Heart right ventricle (tissue), 16 donors: ENCODE results near the gene POLA1. TPM values are rescaled to one million over a fixed set of nuclear protein-coding genes. Genes with fewer than 3 reads are reported as not detected.

Experiments used
- ATAC-seq, 8 donors: fragments of 200-7000 bp; cut with Tn5 transposase; one replicate each; pipeline ENCODE4 v1.9.1; 2020; ENCODE audit warnings: mild to moderate bottlenecking in 8 of 8, moderate library complexity in 8 of 8, moderate number of reproducible peaks in 1 of 8
- DNase-seq, 2 donors: peaks; one replicate each; pipeline ENCODE4 v3.0.0-alpha.2; 2020
- H3K27ac ChIP-seq, 10 donors: fragments of 200-600 bp; sonication (generic) in 2 of 10; one replicate each; pipeline versions ENCODE4 v1.5.0 to v1.8.0; 2020 to 2022; ENCODE audit warnings: mild to moderate bottlenecking in 3 of 10
- H3K27me3 ChIP-seq, 7 donors: fragments of 200-600 bp; one replicate each; pipeline ENCODE4 v1.8.0; 2021 to 2022; ENCODE audit warnings: mild to moderate bottlenecking in 2 of 7
- H3K36me3 ChIP-seq, 9 donors: fragments of 200-600 bp; sonication (generic) in 1 of 9; one replicate each; pipeline versions ENCODE4 v1.5.0 to v1.8.0; 2020 to 2022; ENCODE audit warnings: mild to moderate bottlenecking in 2 of 9
- H3K4me1 ChIP-seq, 9 donors: fragments of 200-600 bp; sonication (generic) in 1 of 9; one replicate each; pipeline versions ENCODE4 v1.5.0 to v1.8.0; 2020 to 2022; ENCODE audit warnings: mild to moderate bottlenecking in 4 of 9
- H3K4me3 ChIP-seq, 10 donors: fragments of 200-600 bp; sonication (generic) in 2 of 10; one replicate each; pipeline versions ENCODE4 v1.5.0 to v1.8.0; 2020 to 2022; ENCODE audit warnings: mild to moderate bottlenecking in 7 of 10, moderate library complexity in 2 of 10
- H3K9me3 ChIP-seq, 11 donors: fragments of 200-600 bp in 10 of 11; sonication (generic) in 2 of 11; one replicate each; pipeline versions ENCODE4 v1.5.0 to v1.8.0; 2013 to 2022; ENCODE audit warnings: mild to moderate bottlenecking in 2 of 11, control low read depth in 1 of 11, moderate library complexity in 1 of 11
- CTCF ChIP-seq, 9 donors: fragments of 200-600 bp; sonication (generic) in 2 of 9; IDR thresholded peaks; one replicate each; pipeline versions ENCODE4 v1.5.0 to v1.8.0; 2021 to 2022; ENCODE audit warnings: antibody characterized with exemption in 9 of 9, mild to moderate bottlenecking in 5 of 9, moderate library complexity in 1 of 9
- WGBS, 2 donors: extraction: QIAGEN DNeasy Blood & Tissue Kit; methylation state at CpG; one replicate each; pipeline ENCODE4 v1.1.7; 2013; ENCODE audit warnings: inconsistent platforms in 1 of 2; 5-methylcytosine and 5-hydroxymethylcytosine counted together
- intact Hi-C, 10 donors: fragments of 100-400 bp; cut with DNase I; formaldehyde crosslinking; loops; one replicate each; pipeline versions ENCODE4 v1.11.1 to v1.14.2; 2022
- polyA plus RNA-seq, 2 donors: library from polyadenylated mRNA; stranded (reverse); fragments of 200-250 nt; gene quantifications; one replicate each; pipeline ENCODE4 v1.2.3, GENCODE V29; 2013
- total RNA-seq, 10 donors: library from RNA; stranded (reverse); fragmentation: NEBNext Ultra II Directional in 3 of 10; extraction: Animal tissue kit (Norgen Biotek cat#: 25700) in 3 of 10; gene quantifications; one replicate each; pipeline versions ENCODE4 v1.2.1 to v1.2.4, GENCODE V29; 2021 to 2023
- donor health status: Arrhythmogenic right ventricular cardiomyopathy.
- donor health status: ischemic (EF 13 %, LVEDD 7.1; RV severe dilation, severe dysfunction).
- donor health status: healthy with polysubstance abuse.
- donor health status: DM: no; HTN: yes; CAD: no.
- donor health status: DM: no; HTN: no; CAD: no.
- donor health status: ischemic (EF 25% LVEDD 6.9; RV normal size, moderate dysfunction).
- donor health status: ischemic (EF 25% LVEDD 5.7; RV mildly dilated, moderate dysfunction).
- donor health status: healthy.
- donor health status: DM: yes; HTN: yes; CAD: no.
- donor health status: Ischemic cardiomyopathy.
- donor health status: ischemic (EF 35%, LVEDD 5.7; RV mildly dilated, moderate dysfunction).
- donor health status: nonischemic (EF 11% LVEDD 7.7; RV severe dilation, severe dysfunction).
- donor health status: DM: yes; HTN: yes; CAD: no.
- donor health status: PGD.
- donor health status: ischemic (EF 29% LVEDD 5.4; RV normal size, mild dysfunction).
- donor health status: nonischemic (EF 23%, LVEDD 6.1; RV moderate dilation, normal function).

Gene POLA1
- total and polyA plus RNA-seq, 12 donors, result 2.6 to 8.5 (median 6.1) TPM

GRCh38 chrX:24782011-24782410, 88.3 kb downstream of the POLA1 start:
- DNase-seq (no peak), ATAC-seq (no peak)
- intact Hi-C loops, result no loop called here
- Histone ChIP-seq H3K36me3 (peaks cover 0 to 7% (median 0%) of the 10 kb centered on the region in 9 donors), H3K4me1 (no peaks in the 10 kb centered on the region), H3K4me3 (no peak overlapping the region), H3K27me3 (no peaks in the 10 kb centered on the region), H3K27ac (no peak overlapping the region), H3K9me3 (peaks cover 0 to under 1% (median 0%) of the 10 kb centered on the region in 11 donors)
- 15 to 36% methylated on average over 1 of the region's 1 CpG for WGBS, 2 donors
- no peak for TF ChIP-seq CTCF (IDR thresholded peaks at IDR 0.05)

GRCh38 chrX:24789047-24789446, 95.3 kb downstream of the POLA1 start:
- no peaks in the 10 kb centered on the region for H3K4me1 ChIP-seq
- WGBS, 2 donors, result 98 to 100% methylated on average over 4 of the region's 4 CpGs
- ATAC-seq (no peak), DNase-seq (no peak)
- TF ChIP-seq CTCF (IDR thresholded peaks at IDR 0.05), result no peak
- intact Hi-C loops, result no loop called here
- peaks cover 0 to 5% (median 0%) of the 10 kb centered on the region in 11 donors for H3K9me3 ChIP-seq
- H3K27ac ChIP-seq, result no peak overlapping the region
- no peaks in the 10 kb centered on the region for H3K27me3 ChIP-seq
- no peak overlapping the region for H3K4me3 ChIP-seq
- H3K36me3 ChIP-seq, result peaks cover 0 to 7% (median 0%) of the 10 kb centered on the region in 9 donors

GRCh38 chrX:24790166-24790565, 96.4 kb downstream of the POLA1 start:
- intact Hi-C loops, result no loop called here
- WGBS, 2 donors, result 52 to 68% methylated on average over 3 of the region's 3 CpGs
- Histone ChIP-seq H3K9me3 (peaks cover 0 to 5% (median 0%) of the 10 kb centered on the region in 11 donors), H3K27me3 (no peaks in the 10 kb centered on the region), H3K27ac (no peak overlapping the region), H3K4me3 (no peak overlapping the region), H3K4me1 (no peaks in the 10 kb centered on the region), H3K36me3 (no peaks in the 10 kb centered on the region)
- no peak for TF ChIP-seq CTCF (IDR thresholded peaks at IDR 0.05)
- no peak for DNase-seq
- ATAC-seq, result no peak

GRCh38 chrX:24796204-24796603, 102.5 kb downstream of the POLA1 start:
- no peak for ATAC-seq
- no peak for TF ChIP-seq CTCF (IDR thresholded peaks at IDR 0.05)

More at GRCh38 chrX:24796204-24796603, 102.5 kb downstream of the POLA1 start:
- Histone ChIP-seq H3K36me3 (peaks cover 0 to 5% (median 0%) of the 10 kb centered on the region in 9 donors), H3K27ac (no peak overlapping the region), H3K4me3 (no peak overlapping the region), H3K27me3 (no peaks in the 10 kb centered on the region), H3K4me1 (no peaks in the 10 kb centered on the region), H3K9me3 (no peaks in the 10 kb centered on the region)
- DNase-seq, result no peak
- intact Hi-C loops, result no loop called here
